ENCODE measurements around the gene MMS22L. TPM values are rescaled to one million over a fixed set of nuclear protein-coding genes. Genes with fewer than 3 reads are reported as not detected.

Gene MMS22L
- total and polyA plus RNA-seq, 2 of the 4 experiments (the other 2 are of a cell fraction): 6.1 to 18.6 TPM

DNA sequence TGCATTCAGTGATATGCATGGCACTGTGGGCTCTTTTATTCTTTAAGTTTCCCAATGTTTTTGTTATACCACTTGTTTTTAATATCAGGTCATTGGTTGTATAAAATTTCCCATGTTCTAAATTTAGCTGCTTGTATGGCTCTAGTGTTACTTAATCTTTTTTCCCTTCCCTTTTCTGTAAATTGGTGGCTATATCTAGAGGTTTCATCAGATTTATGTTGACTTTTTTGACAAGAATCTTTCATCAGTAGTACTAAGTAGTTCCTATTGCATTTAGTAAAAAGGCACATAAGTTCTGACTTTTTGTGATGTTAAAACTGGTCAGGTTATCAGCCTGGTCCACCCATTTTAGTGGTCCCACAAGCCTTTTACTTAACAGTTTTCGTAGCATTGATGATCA lies 51.1 kb downstream of the MMS22L start:
- Histone ChIP-seq H3K79me1 (ENCODE audit: low read depth in 1 of 2, low read length in 2 of 2) (no peaks in the 10 kb centered on the region), H3K27me3 (ENCODE audit: control insufficient read depth, insufficient read depth, low read length) (no peaks in the 10 kb centered on the region), H2AK5ac (ENCODE audit: low read depth, low read length) (no peak overlapping the region), H3K9me3 (ENCODE audit: control insufficient read depth, insufficient read depth, low read length) (no peaks in the 10 kb centered on the region), H2BK20ac (ENCODE audit: low read depth, low read length) (no peak overlapping the region), H3K18ac (ENCODE audit: low read depth, low read length) (no peak overlapping the region), H2AK9ac (replicated peaks; ENCODE audit: low read depth, low read length, poor library complexity) (no peak overlapping the region), H2BK120ac (ENCODE audit: low read depth, low read length) (no peak overlapping the region), H3K23ac (ENCODE audit: low read depth, low read length) (no peak overlapping the region), H3K9ac (ENCODE audit: low read depth, low read length) (no peak overlapping the region), H3K14ac (replicated peaks; ENCODE audit: low read depth, low read length) (no peak overlapping the region), H2AFZ (replicated peaks; ENCODE audit: low read length, poor library complexity) (no peak overlapping the region), H4K20me1 (ENCODE audit: insufficient read depth, low read length) (no peaks in the 10 kb centered on the region), H4K8ac (ENCODE audit: low read depth in 2 of 2, low read length in 2 of 2) (no peak overlapping the region), H3K9me1 (ENCODE audit: insufficient read depth, low read length) (no peaks in the 10 kb centered on the region), H3K36me3 (ENCODE audit: control insufficient read depth, insufficient read depth, low read length) (no peaks in the 10 kb centered on the region), H3K4me3 (ENCODE audit: insufficient read depth, low read depth, low read length) (no peak overlapping the region), H4K5ac (ENCODE audit: low read depth, low read length) (no peak overlapping the region), H3K4me1 (ENCODE audit: control insufficient read depth, insufficient read depth, low read length) (no peaks in the 10 kb centered on the region), H3K4me2 (ENCODE audit: low read depth, low read length) (no peak overlapping the region), H4K91ac (ENCODE audit: insufficient read depth, low read depth, low read length) (no peak overlapping the region), H3K56ac (ENCODE audit: extremely low read depth, insufficient read depth, low read length) (no peak overlapping the region), H2BK15ac (ENCODE audit: low read depth, low read length) (no peak overlapping the region), H2BK5ac (ENCODE audit: low read depth, low read length, poor library complexity, severe bottlenecking) (no peak overlapping the region), H3K4ac (ENCODE audit: low read depth, low read length) (no peak overlapping the region), H3K27ac (ENCODE audit: insufficient read depth, low read length) (no peak overlapping the region)
- intact Hi-C loops (cut with micrococcal nuclease) (no loop called here), in situ Hi-C loops (cut with MboI; ENCODE audit: low sequenced_read_pairs) (no loop called here), dilution Hi-C loops (cut with HindIII; ENCODE audit: low sequenced_read_pairs, unreplicated experiment) (no loop called here)
- no TSS peak for BruUV-seq (replicated peaks)
- no peak for ATAC-seq (ENCODE audit: low read depth)
- no CpG with 5 or more reads among the region's 1 CpG for WGBS, 2 experiments (ENCODE audit: extremely low coverage in 2 of 2, insufficient read length in 1 of 2)
- TF ChIP-seq FOS (IDR thresholded peaks at IDR 0.05; ENCODE audit: low read depth, low read length): no peak
- DNase-seq: no peak
- CTCF ChIA-PET: no interaction called here
- POLR2A ChIA-PET (ENCODE audit: unreplicated experiment): no interaction called here
